ENCODE measurements around the gene MAGI2. TPM values are rescaled to one million over a fixed set of nuclear protein-coding genes. Genes with fewer than 3 reads are reported as not detected.

The MAGI2 gene
- total RNA-seq, 1 donor from 2014 or later: 10.7 TPM

DNA sequence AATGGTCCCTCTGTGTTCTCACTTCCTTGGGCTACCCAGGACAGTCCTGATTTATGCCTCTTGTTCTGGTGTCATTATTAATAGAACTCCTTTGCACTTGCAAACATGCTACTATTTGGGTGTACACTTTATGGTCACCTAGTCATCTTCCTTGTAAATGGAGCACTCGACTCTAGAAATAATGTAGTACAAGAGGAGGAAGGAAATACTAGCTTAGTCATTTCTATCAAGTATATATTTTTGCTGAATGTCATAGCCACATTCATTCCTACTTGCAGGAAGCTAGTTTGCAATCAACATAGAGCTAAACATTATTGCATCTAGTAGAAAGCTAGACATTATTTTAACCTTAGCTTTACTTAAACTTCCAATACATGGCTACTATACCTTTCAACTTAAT is 335.3 kb downstream of the MAGI2 start:
- TF ChIP-seq, protein P1, sequence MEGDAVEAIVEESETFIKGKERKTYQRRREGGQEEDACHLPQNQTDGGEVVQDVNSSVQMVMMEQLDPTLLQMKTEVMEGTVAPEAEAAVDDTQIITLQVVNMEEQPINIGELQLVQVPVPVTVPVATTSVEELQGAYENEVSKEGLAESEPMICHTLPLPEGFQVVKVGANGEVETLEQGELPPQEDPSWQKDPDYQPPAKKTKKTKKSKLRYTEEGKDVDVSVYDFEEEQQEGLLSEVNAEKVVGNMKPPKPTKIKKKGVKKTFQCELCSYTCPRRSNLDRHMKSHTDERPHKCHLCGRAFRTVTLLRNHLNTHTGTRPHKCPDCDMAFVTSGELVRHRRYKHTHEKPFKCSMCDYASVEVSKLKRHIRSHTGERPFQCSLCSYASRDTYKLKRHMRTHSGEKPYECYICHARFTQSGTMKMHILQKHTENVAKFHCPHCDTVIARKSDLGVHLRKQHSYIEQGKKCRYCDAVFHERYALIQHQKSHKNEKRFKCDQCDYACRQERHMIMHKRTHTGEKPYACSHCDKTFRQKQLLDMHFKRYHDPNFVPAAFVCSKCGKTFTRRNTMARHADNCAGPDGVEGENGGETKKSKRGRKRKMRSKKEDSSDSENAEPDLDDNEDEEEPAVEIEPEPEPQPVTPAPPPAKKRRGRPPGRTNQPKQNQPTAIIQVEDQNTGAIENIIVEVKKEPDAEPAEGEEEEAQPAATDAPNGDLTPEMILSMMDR (IDR thresholded peaks at IDR 0.05): no peak
- Mint-ChIP-seq H3K4me3 (ENCODE audit: unreplicated experiment) (no peak overlapping the region), H3K4me1 (ENCODE audit: unreplicated experiment) (peaks cover 1% of the 10 kb centered on the region), H3K36me3 (ENCODE audit: unreplicated experiment) (no peaks in the 10 kb centered on the region), H3K27ac (ENCODE audit: unreplicated experiment) (no peak overlapping the region), H3K9me3 (ENCODE audit: unreplicated experiment) (no peaks in the 10 kb centered on the region), H3K27me3 (ENCODE audit: unreplicated experiment) (peaks cover 6% of the 10 kb centered on the region)
- no peak for DNase-seq (ENCODE audit: extremely low spot score, unreplicated experiment)

DNA sequence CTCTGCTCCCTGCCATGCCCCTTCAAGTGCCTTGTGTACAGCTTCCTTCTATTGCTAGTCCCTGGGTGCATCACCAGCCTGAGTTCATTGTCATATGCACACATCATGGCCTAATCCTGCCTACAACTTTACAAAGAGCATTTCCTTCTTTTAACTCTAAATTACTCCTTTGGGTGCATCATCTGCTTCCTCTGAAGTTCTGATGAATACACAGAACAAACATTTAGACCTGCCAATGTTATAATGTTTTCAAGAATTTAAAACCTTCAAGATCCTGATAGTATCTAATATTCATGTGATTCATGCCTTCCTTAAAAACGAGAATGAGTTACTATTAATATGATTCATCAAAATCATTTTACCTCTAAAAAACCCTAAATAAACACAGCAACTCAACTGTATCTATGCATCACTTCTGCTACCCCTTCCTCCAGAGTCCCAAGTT is 357.1 kb downstream of the MAGI2 start:
- Mint-ChIP-seq H3K36me3 (ENCODE audit: unreplicated experiment) (no peaks in the 10 kb centered on the region), H3K9me3 (ENCODE audit: unreplicated experiment) (peaks cover 7% of the 10 kb centered on the region), H3K27ac (ENCODE audit: unreplicated experiment) (no peak overlapping the region), H3K4me3 (ENCODE audit: unreplicated experiment) (no peak overlapping the region), H3K27me3 (ENCODE audit: unreplicated experiment) (no peaks in the 10 kb centered on the region), H3K4me1 (ENCODE audit: unreplicated experiment) (no peaks in the 10 kb centered on the region)
- no peak for DNase-seq (ENCODE audit: extremely low spot score, unreplicated experiment)
- TF ChIP-seq, protein P1 (IDR thresholded peaks at IDR 0.05): no peak

DNA sequence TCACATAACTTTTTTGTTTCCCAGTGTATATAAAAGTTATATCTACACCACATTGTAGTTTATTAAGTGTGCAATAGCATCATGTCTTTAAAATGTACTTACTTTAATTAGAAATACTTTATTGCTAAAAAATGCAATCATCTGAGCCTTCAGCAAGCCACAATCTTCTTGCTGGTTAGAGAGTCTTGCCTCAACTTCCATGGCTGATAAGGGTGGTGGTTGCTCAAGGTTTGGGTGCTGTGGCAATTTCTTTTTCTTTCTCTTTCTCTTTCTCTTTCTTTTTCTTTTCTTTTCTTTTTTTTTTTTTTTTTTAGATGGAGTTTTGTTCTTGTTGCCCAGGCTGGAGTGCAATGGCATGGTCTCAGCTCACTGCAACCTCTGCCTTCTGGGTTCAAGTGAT is 360.0 kb downstream of the MAGI2 start:
- H3K4me1 Mint-ChIP-seq (ENCODE audit: unreplicated experiment): no peaks in the 10 kb centered on the region
- DNase-seq (ENCODE audit: extremely low spot score, unreplicated experiment): no peak
- H3K4me3 Mint-ChIP-seq (ENCODE audit: unreplicated experiment): no peak overlapping the region

DNA sequence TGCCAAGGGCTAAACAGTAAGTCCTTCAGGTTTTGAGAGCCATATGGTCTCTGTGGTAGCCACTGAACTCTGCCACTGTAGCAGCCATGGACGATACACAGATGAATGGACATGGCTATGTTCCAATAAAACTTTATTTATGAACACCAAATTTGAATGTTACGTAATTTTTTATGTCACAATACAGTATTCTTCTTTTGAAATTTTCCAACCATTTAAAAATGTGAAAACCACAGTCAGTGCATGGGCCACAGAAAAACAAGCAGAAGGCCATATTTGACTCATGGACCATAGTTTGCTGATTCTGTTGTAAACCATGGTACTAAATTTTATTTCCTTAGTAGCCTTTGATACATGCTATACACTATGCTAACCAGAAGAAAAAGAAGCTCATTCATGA is 361.8 kb downstream of the MAGI2 start:
- Mint-ChIP-seq H3K9me3 (ENCODE audit: unreplicated experiment) (peaks cover 17% of the 10 kb centered on the region), H3K27me3 (ENCODE audit: unreplicated experiment) (no peaks in the 10 kb centered on the region), H3K4me1 (ENCODE audit: unreplicated experiment) (no peaks in the 10 kb centered on the region), H3K27ac (ENCODE audit: unreplicated experiment) (no peak overlapping the region), H3K4me3 (ENCODE audit: unreplicated experiment) (no peak overlapping the region), H3K36me3 (ENCODE audit: unreplicated experiment) (no peaks in the 10 kb centered on the region)
- TF ChIP-seq, protein P1 (IDR thresholded peaks at IDR 0.05): no peak
- DNase-seq (ENCODE audit: extremely low spot score, unreplicated experiment): no peak

More for the DNA sequence above, 360.0 kb downstream of the MAGI2 start:
- H3K27ac Mint-ChIP-seq (ENCODE audit: unreplicated experiment): no peak overlapping the region
- TF ChIP-seq, protein P1 (IDR thresholded peaks at IDR 0.05): no peak
- H3K27me3 Mint-ChIP-seq (ENCODE audit: unreplicated experiment): no peaks in the 10 kb centered on the region
- H3K36me3 Mint-ChIP-seq (ENCODE audit: unreplicated experiment): no peaks in the 10 kb centered on the region
- H3K9me3 Mint-ChIP-seq (ENCODE audit: unreplicated experiment): peaks cover 14% of the 10 kb centered on the region

DNA sequence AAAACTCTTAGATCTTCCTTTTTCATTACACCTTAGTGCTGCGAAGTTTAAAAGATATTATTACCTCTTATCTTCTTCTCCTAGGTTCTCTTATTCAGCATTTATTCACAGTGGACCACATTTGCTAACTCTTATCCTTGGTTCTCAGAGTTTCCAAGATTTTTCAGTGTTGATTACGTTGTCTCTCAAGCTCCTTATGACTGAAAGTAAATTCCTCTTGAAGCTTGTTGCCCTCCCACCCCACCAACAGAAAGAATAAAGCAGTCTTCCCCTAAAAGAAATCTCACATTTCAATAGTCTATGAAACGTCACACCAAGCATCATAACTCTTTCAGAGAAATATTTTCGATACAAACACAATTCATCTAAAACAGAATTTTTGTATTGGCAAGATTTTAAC is 362.5 kb downstream of the MAGI2 start:
- no peak for DNase-seq (ENCODE audit: extremely low spot score, unreplicated experiment)
- no peaks in the 10 kb centered on the region for H3K27me3 Mint-ChIP-seq (ENCODE audit: unreplicated experiment)
- no peak overlapping the region for H3K4me3 Mint-ChIP-seq (ENCODE audit: unreplicated experiment)
- no peaks in the 10 kb centered on the region for H3K36me3 Mint-ChIP-seq (ENCODE audit: unreplicated experiment)
- H3K27ac Mint-ChIP-seq (ENCODE audit: unreplicated experiment): no peak overlapping the region
- TF ChIP-seq, protein P1 (IDR thresholded peaks at IDR 0.05): no peak
- no peaks in the 10 kb centered on the region for H3K4me1 Mint-ChIP-seq (ENCODE audit: unreplicated experiment)
- peaks cover 15% of the 10 kb centered on the region for H3K9me3 Mint-ChIP-seq (ENCODE audit: unreplicated experiment)

Measured in osteocyte (in vitro differentiated cells).